Uterus (tissue), 4 donors: ENCODE results near the gene COPZ2. TPM values are rescaled to one million over a fixed set of nuclear protein-coding genes. Genes with fewer than 3 reads are reported as not detected.

ENCODE experiments used
- DNase-seq, 2 donors: peaks; one replicate each; pipeline ENCODE4 v3.0.0-alpha.2; 2019 to 2020
- H3K27ac ChIP-seq, 2 donors: fragments of 200-600 bp; sonication (generic); 1 replicate in 1 of 2; 2 replicates in 1 of 2; pipeline ENCODE4 v1.5.1; 2016 to 2018
- H3K27me3 ChIP-seq, 2 donors: fragments of 200-600 bp; sonication (generic); one replicate each; pipeline ENCODE4 v1.5.1; 2018 to 2019; ENCODE audit warnings: control low read depth in 1 of 2
- H3K36me3 ChIP-seq, 2 donors: fragments of 200-600 bp; sonication (generic); one replicate each; pipeline ENCODE4 v1.5.1; 2019; ENCODE audit warnings: control low read depth in 1 of 2
- H3K4me1 ChIP-seq, 2 donors: fragments of 200-600 bp; sonication (generic); one replicate each; pipeline ENCODE4 v1.5.1; 2018 to 2019; ENCODE audit warnings: control low read depth in 1 of 2
- H3K4me3 ChIP-seq, 2 donors: fragments of 200-600 bp; sonication (generic); 1 replicate in 1 of 2; 2 replicates in 1 of 2; pipeline ENCODE4 v1.5.1; 2018 to 2019; ENCODE audit warnings: mild to moderate bottlenecking in 1 of 2
- H3K9me3 ChIP-seq, 2 donors: fragments of 200-600 bp; sonication (generic); one replicate each; pipeline ENCODE4 v1.5.1; 2019; ENCODE audit warnings: control low read depth in 1 of 2
- POLR2A ChIP-seq, 2 donors: fragments of 450-650 bp; IDR thresholded peaks; one replicate each; pipeline ENCODE4 v1.6.1; 2016; ENCODE audit warnings: antibody characterized with exemption in 2 of 2, mild to moderate bottlenecking in 1 of 2, moderate library complexity in 1 of 2
- intact Hi-C: fragments of 100-400 bp; cut with DNase I; formaldehyde crosslinking; loops from one replicate; pipeline ENCODE4 v1.15.1; 2023; ENCODE audit warnings: low total_unique reads
- total RNA-seq, 4 donors: library from RNA; depleted of rRNA in 3 of 4; stranded (reverse); fragments of >200 nt in 3 of 4; gene quantifications; one replicate each; pipeline versions ENCODE4 v1.1.0 to v1.2.4, GENCODE V29; 2014 to 2023
- TF ChIP-seq, protein P1 (sequence below), 4 experiments: fragments of 200-600 bp in 2 of 4; fragments of 450-650 bp in 2 of 4; sonication (generic) in 2 of 4; IDR thresholded peaks; one replicate each; pipeline ENCODE4 v1.5.1; 2016 to 2019; ENCODE audit warnings: antibody characterized with exemption in 4 of 4, mild to moderate bottlenecking in 2 of 4, moderate library complexity in 1 of 4
- donor health status: DM: yes; HTN: yes; CAD: no.

Gene COPZ2
- total RNA-seq, 4 donors from 2014 or later, result 12.9 to 82.7 (median 35.3) TPM

DNA sequence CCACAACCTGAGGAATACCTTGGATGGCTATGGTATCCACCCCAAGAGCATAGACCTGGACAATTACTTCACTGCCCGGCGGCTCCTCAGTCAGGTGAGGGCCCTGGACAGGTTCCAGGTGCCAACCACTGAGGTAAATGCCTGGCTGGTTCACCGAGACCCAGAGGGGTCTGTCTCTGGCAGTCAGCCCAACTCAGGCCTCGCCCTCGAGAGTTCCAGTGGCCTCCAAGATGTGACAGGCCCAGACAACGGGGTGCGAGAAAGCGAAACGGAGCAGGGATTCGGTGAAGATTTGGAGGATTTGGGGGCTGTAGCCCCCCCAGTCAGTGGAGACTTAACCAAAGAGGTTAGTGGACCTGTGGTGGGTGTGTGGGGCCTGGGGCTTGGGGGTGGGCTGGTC lies 13.7 kb upstream of the COPZ2 start:
- H3K27me3 ChIP-seq, result no peaks in the 10 kb centered on the region
- peaks cover 18 to 50% of the 10 kb centered on the region in 2 donors for H3K4me1 ChIP-seq
- peak overlapping the region; percentile 5 to 21 for H3K4me3 ChIP-seq
- intact Hi-C loops, result no loop called here
- no peaks in the 10 kb centered on the region for H3K9me3 ChIP-seq
- no peaks in the 10 kb centered on the region for H3K36me3 ChIP-seq
- peak overlapping the region; percentile 98 for H3K27ac ChIP-seq
- TF ChIP-seq POLR2A (IDR thresholded peaks at IDR 0.05), result no peak
- TF ChIP-seq, protein P1, sequence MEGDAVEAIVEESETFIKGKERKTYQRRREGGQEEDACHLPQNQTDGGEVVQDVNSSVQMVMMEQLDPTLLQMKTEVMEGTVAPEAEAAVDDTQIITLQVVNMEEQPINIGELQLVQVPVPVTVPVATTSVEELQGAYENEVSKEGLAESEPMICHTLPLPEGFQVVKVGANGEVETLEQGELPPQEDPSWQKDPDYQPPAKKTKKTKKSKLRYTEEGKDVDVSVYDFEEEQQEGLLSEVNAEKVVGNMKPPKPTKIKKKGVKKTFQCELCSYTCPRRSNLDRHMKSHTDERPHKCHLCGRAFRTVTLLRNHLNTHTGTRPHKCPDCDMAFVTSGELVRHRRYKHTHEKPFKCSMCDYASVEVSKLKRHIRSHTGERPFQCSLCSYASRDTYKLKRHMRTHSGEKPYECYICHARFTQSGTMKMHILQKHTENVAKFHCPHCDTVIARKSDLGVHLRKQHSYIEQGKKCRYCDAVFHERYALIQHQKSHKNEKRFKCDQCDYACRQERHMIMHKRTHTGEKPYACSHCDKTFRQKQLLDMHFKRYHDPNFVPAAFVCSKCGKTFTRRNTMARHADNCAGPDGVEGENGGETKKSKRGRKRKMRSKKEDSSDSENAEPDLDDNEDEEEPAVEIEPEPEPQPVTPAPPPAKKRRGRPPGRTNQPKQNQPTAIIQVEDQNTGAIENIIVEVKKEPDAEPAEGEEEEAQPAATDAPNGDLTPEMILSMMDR (IDR thresholded peaks at IDR 0.05), result no peak
- DNase-seq, result peak; percentile 43 to 47

DNA sequence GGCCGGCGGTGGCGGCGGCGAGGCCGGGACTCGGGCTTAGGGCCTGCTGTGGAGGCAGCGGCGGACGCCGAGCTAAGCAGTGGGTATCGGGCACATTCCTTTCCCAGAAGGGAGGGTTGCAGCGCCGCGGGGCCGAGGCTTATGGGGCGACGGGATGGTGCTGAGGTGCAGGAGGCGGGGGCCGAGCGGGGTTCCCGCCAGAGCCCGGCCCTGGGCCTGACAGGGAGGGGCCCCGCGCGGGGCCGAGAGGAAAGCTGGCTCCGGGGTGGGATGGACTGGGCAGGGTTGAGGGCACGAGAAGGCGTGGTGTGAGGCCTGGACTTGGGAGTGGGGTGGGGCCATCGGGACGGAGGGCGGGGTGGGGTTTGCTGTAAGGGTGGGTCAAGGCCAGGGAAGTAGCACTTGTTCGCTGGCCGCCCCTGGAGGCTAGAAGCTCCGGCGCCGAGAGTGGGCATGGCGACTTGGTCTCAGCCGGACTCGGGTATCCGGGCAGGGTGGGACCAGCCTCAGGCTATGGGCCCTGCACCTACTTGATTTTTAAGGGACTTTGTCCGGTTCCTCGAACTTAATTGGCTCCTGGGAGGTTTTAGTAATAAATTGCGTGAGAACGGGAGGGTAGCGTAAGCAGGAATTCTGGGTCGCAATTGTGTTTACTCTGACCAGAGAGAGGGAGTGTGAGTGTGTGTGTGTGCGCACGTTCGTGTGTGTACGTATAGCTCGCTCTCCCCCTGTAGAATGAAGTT lies 11.0 kb upstream of the COPZ2 start:
- intact Hi-C loops, result no loop called here
- no peaks in the 10 kb centered on the region for H3K9me3 ChIP-seq
- H3K27me3 ChIP-seq, result no peaks in the 10 kb centered on the region
- no peaks in the 10 kb centered on the region for H3K36me3 ChIP-seq
- peak overlapping the region; percentile 98 for H3K27ac ChIP-seq
- TF ChIP-seq, protein P1 (IDR thresholded peaks at IDR 0.05), result no peak
- TF ChIP-seq POLR2A (IDR thresholded peaks at IDR 0.05), result peak; percentile 46 to 71
- peak overlapping the region; percentile 83 to 84 for H3K4me3 ChIP-seq
- peak; percentile 86 to 93 for DNase-seq
- peaks cover 18 to 33% of the 10 kb centered on the region in 2 donors for H3K4me1 ChIP-seq

DNA sequence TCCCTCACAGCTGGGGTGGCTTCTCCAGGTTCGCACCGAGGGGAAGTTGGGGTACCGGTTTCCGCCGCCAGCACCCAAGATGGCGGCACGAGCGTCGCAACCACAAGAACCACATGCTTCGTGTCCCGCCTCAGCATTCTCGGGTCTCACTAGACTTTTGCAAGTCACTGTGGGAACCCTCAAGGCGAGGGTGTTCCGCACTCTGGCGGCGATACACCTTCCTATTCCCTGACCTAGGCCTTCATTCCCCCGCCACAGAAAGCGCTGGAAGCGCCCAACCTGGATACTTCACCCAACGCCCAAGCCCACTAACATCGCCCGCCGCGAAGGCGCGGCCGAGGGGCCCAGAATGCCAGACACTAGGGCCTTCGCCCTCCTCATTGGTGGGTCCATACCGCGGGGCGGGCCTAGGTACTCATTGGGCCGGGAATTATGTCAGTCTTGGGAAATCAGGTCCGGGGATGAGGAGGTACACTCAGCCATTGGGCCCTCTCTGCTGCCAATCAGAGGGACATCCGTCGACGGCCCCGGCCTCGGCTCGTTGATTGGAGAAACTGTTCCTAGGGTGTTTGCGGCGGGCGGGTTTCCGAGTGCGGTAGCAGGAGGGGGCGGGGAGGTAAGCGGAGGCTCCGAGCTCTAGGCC lies 10.3 kb upstream of the COPZ2 start, which contains the start of gene NFE2L1:
NFE2L1 (plus strand) TSS at position 619 of the 643 bp plus-strand sequence. CDS start 2,760 bp downstream, outside the sequence.
- no peaks in the 10 kb centered on the region for H3K36me3 ChIP-seq
- no peaks in the 10 kb centered on the region for H3K9me3 ChIP-seq
- peak within 1 kb of the TSS; percentile 98 for H3K27ac ChIP-seq
- TF ChIP-seq, protein P1 (IDR thresholded peaks at IDR 0.05), result peak in 2 of 4 experiments; percentile 10 to 14
- TF ChIP-seq POLR2A (IDR thresholded peaks at IDR 0.05), result peak; percentile 47 to 62
- no peaks in the 10 kb centered on the region for H3K27me3 ChIP-seq
- peak within 1 kb of the TSS; percentile 83 to 84 for H3K4me3 ChIP-seq
- intact Hi-C loops, result no loop called here
- peaks cover 14 to 26% of the 10 kb centered on the region in 2 donors for H3K4me1 ChIP-seq
- DNase-seq, result peak; percentile 98 to 100

DNA sequence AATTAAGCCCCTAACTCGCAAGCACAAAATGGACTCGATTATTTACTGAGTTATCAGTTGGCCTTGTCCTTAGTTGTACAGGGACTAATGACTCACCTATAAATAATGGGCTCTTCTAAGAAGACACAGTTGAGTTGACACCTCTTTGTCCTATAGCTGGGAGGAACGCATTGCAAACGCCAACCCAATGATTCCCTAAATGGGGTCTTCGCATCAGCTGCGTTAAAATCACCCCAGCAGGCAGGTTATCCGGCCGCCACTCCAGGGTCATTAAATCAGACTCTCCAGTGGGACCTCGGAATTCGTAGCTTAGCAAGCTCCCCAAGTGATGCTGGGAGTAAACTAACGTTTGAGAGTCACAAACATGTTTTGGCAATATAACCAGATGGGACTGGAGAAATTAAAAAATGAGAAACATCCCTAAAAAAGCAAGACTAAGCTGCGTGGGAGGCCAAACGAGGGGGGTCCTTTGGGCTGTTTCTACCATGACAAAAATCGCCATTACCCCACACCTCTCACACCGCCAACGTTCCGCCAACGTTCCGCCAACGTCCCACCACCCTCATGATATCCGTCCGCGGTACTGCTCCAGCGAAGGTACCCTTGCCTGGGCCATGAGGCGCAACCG lies 9.6 kb upstream of the COPZ2 start:
- Histone ChIP-seq H3K4me3 (peak overlapping the region; percentile 58 to 84), H3K27ac (peak overlapping the region; percentile 98), H3K27me3 (no peaks in the 10 kb centered on the region), H3K4me1 (peaks cover 12 to 19% of the 10 kb centered on the region in 2 donors), H3K36me3 (no peaks in the 10 kb centered on the region), H3K9me3 (no peaks in the 10 kb centered on the region)
- intact Hi-C loops, result no loop called here
- no peak for DNase-seq
- TF ChIP-seq, protein P1 (IDR thresholded peaks at IDR 0.05), result no peak
- TF ChIP-seq POLR2A (IDR thresholded peaks at IDR 0.05), result no peak
